UCSD-AML1 (cell line): Measurements from ENCODE around the gene CYB561.
"Not testable (repeated sequence)": the region's sequence is repeated elsewhere in the genome, so short reads cannot be mapped to it uniquely, and the experiment has no call there.

Experiments used
- DNase-seq: peaks from one replicate; lab custom pipeline; 2025; ENCODE audit not compliant: unreplicated experiment; lab: John Stamatoyannopoulos, UW

The CYB561 gene

DNA sequence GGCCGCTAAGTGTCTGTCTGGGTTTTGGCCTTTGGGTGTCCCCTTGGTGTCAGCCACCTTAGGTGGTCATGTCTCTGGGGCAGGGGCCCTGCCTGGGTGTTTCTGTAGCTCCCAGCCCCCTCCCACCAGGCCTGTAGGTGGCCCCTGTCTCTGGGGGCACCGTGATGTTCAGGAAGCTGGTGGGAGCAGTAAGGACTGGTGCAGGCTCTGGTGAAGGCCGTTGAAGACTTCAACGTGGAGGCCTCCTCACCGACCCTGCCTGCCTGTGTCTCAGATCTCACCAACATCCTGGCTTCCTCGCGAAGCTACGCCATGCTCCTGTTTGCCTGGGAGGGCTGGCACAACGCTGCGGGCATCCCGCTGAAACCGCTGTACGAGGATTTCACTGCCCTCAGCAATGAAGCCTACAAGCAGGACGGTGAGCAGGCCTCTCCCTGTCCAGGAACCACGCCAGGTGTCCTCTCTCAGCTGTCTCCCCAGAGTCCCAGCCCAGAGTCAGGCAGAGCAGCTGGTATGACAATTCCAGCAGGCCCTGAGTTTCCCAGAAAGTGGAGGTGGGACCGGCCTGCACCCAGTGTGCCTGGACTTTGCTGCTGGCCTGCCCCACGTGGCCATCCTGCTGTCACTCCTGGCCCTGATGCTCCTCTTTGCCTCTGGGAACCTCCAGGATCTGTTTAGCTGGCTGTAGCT is 33.5 kb upstream of the CYB561 start:
- DNase-seq = no peak

DNA sequence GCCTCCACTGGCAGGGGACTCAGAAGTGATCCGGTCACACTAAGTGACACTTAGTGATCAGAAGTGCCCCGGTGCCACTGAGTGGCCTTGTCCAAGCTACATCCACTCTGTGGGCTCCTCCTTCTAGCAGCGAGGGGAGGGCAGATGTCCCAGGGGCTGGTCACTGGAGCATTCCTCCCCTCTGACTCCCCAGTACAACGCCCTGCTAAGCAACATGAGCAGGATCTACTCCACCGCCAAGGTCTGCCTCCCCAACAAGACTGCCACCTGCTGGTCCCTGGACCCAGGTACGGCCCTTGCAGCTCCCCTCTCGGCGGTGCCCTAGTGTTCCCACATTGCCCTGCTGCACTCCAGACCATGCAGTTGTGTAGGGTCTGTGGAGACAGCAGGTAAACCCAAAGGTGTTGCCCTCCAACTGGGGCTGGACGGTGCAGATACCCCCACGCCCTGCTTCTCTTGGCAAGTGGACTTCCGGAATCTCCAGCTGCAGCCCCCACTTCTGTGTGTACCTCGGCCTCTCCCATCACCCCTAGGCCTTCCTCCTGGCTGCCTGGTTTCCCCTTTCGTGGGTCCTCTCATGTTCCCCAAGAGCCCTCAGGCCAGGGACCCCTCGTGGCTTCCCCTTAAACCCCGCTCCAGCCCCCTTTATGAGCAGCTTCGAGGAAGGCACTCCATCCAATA is 32.8 kb upstream of the CYB561 start:
- DNase-seq = peak; percentile 83

DNA sequence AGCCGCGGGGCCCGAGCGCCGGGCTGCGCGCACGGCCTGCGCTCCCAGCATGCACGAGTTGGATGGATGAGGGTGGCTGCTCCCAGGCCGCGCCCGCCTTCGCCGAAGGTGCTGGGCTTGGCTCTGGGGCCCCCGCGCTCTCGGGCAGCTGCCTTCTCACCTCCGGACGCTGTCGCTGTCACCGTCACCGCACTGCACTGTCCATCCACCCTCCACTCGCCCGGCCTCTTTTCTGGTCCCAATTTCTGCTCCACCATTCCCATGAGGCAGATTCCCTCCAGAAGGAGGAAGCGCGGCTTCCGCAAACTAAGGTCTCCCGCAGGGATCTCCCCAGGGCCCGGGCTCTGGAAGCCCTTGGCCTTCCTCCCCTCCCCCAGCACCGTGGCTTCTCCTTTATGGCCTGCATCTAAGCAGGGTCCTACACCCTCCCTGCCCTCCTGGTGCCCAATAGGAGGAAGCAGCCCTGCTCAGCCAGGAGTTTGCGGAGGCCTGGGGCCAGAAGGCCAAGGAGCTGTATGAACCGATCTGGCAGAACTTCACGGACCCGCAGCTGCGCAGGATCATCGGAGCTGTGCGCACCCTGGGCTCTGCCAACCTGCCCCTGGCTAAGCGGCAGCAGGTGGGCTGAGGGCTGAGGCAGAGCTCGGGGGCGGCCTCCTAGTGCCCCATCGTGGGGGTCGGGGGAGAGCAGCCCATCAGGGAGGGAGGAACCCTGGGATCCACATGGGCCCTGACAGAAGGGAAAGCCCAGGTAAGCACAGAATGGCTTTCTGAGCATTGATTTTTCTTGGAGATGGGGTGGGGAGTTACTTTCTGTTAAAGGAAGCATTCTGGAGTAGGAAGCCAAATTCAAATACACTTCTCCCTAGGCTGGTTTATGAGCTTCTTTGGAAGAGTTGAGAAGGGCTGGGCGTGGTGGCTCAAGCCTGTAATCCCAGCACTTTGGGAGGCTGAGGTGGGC is 31.7 kb upstream of the CYB561 start:
- peak; percentile 66 for DNase-seq

DNA sequence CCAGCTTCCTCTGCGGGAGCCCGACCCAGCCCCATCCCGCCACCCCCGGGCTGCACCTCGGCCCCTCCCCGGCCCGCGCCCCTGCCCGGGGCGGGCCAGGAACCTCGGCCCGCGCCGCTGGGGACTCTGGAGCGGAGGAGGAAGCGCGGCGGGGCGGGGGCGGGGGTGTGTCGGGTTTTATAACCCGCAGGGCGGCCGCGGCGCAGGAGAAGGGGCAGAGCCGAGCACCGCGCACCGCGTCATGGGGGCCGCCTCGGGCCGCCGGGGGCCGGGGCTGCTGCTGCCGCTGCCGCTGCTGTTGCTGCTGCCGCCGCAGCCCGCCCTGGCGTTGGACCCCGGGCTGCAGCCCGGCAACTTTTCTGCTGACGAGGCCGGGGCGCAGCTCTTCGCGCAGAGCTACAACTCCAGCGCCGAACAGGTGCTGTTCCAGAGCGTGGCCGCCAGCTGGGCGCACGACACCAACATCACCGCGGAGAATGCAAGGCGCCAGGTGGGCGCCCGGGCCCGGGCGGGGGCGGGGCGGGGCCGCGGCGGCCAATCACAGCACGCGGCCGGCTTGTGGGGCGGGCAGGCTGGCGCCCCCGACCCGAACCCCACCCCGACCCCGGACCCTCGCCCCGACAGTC is 30.9 kb upstream of the CYB561 start, which contains the start of gene ACE:
ACE (plus strand) TSS at position 208 of the 626 bp plus-strand sequence; CDS start at position 242, 34 bp downstream.
- DNase-seq = peak; percentile 75

DNA sequence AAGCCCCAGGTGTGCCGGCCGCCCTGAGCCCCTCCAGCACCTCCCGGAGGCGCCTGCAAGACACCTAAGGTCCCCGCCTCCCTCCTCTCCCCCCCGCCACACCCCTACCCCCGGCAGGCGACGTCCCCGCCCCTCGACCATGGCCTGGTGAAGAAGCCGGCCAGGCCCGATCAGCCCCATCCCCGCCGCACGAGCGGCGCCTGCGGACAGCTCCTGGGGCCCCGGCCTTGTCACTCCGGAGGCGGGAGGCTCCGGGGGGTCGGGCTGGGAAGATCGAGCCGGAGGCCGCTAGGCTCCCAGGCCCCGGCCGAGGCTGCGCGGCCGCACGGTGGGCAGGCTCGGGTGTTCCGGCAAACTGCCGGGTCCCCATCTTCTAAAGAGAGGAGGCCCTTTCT is 30.4 kb upstream of the CYB561 start:
- peak; percentile 69 for DNase-seq

DNA sequence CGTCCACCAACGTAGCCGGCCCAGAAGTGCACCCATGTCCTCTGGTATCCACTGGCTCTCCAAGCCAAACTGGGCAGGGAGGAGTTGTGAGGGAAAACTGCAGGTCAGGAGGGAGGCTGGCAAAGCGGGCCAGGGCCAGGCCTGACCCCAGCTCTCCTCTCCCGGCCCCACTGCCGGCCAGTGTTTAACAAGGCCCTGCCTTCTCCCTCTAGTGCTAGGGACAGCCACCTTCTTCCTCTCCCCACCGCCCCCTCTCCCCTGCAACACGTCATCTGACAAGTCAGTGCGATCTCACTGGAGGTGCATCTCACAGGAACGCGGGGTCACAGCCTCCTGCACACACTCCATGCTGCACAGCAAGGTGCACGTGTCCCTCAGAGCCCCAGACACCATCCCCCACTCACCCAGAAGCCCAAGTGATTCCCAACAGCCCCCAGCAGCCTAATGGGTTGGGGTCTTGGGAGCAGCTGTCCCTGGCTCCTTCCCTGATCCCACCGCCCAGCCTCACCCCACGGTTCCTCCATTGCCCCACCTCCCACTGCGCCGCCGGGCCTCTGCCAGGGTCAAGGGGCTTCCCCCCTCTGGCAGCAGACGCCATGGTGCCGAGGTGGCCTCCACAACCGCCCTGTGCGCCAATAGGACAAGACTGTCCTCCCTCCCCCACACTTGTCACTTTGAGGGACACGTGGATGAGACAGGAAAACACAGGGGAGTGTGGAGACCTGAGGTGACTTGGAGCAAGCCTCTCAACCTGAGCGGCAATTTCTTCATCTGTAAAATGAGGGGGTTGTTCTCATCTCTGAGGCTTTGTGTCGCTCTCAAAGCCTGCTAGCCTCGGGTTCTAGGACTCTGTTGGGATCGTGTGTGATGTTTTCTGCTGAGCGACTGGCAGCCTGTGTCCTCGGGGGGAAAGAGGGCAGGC is 29.6 kb upstream of the CYB561 start:
- peak; percentile 46 for DNase-seq

DNA sequence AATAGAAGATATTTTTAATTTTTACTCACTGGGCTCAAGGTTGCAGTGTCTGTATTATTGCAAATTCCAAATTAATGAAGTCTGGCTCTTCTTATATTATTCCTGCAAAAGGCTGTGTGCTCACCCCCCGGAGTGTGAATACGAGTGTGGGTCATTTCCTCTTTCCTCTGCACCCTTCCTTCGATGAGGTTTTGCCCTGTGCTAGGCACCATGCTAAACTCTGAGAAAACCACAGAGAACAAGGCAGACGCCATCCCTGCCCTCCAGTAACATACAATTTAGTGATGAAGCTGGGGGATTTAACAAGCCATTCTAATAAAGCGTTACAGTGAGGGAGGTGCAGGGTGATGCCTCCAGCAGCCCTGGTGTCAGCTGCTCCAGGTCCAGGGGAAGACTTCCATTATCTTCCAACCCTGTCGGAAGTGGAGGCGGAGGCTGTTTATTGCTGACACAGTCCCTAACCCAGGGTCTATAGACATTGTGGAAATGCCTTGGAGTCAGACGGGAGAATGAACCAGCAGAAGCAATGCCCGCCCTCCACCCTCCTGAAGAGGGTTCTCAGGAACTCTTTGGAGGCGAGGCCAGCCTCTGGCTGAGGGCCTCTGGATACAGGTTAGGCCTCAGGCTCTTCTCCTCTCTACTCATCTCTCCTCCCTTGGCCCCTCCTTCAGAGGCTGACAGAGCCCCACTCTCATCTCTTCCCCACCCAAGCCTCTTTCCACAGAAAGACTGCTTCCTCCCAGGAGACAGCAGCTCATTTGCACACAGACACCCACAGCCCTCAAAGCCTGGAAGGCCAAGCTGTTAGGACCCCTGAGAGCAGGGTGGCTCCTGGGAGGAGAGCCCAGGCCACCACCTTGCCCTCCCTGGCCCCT is 28.7 kb upstream of the CYB561 start:
- DNase-seq = no peak

DNA sequence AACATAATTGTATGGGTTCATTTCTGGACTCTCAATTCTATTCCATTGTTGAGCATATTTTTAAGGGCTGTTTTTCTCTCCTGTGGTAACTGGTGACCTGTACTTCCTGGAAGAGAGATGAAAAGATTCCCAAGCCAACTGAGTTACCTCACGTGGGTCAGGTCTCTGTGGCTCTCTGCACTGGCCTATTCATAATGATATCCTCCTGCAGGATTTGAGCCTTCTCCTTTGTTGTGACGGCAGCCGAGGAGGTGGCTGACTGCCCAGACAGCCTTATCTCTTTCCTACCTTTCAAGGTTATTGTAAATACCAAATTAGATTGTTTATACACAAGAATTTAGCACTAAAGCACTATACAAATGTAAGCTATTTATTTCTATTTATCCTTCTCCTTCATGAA is 28.1 kb upstream of the CYB561 start:
- DNase-seq = no peak

DNA sequence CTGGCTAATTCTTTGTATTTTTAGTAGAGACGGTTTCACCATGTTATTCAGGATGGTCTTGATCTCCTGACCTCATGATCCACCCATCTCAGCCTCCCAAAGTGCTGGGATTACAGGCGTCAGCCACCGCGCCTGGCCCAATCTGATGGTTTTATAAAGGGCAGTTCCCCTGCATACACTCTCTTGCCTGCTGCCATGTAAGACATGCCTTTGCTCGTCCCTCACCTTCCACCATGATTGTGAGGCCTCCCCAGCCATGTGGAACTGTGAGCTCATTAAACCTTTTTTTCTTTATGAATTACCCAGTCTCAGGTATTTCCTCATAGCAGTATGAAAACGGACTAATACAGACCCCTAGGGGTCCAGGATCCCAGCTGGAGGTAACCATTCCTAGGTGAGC is 22.0 kb upstream of the CYB561 start:
- not testable (repeated sequence) for DNase-seq

DNA sequence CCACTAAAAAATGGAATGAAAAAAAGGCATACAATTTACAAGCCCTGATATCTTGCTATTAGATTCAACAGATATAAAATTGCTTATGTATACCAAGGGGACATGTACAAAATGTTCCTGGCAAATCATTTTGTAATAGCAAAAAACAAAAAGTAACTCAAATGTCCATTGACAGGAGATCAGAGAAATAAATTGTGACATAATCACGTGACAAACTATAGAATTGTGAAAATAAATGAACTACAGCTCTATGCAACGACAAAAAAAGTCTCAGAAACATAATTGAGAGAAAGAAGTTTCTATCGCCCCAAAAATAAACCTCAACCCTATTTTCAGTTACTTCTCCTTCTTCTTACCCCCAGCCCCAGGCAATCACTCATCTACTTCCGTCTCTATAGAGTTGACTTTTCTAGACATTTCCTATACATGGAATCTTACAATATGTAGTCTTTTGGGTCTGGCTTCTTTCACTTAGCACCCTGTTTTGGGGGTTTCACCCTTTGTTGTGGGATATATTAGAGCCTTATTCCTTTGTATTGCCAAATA is 18.7 kb upstream of the CYB561 start:
- no peak for DNase-seq

GRCh38 chr17:63463771-63464170 is 17.7 kb upstream of the CYB561 start:
- DNase-seq = no peak

- no peak for DNase-seq
Observed at GRCh38 chr17:63460018-63460417, 13.9 kb upstream of the CYB561 start.

- DNase-seq = no peak
Observed at GRCh38 chr17:63458478-63458877, 12.4 kb upstream of the CYB561 start.

GRCh38 chr17:63455417-63455816 is 9.3 kb upstream of the CYB561 start:
- no peak for DNase-seq

- no peak for DNase-seq
Observed at GRCh38 chr17:63454915-63455314, 8.8 kb upstream of the CYB561 start.

DNA sequence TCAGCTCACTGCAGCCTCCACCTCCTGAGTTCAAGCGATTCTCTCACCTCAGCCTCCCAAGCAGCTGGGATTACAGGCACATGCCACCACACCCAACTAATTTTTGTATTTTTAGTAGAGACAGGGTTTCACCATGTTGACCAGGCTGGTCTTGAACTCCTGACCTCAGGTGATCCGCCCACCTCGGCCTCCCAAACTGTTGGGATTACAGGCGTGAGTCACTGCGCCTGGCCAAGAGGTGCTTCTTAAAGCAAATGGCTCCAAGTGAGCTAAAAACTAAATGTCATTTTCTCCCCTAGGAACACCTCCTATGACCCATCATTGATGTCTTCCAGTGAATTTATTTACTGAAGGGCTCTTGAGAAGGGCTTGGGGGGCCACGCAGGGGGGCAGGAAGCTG is 8.3 kb upstream of the CYB561 start:
- DNase-seq = not testable (repeated sequence)

DNA sequence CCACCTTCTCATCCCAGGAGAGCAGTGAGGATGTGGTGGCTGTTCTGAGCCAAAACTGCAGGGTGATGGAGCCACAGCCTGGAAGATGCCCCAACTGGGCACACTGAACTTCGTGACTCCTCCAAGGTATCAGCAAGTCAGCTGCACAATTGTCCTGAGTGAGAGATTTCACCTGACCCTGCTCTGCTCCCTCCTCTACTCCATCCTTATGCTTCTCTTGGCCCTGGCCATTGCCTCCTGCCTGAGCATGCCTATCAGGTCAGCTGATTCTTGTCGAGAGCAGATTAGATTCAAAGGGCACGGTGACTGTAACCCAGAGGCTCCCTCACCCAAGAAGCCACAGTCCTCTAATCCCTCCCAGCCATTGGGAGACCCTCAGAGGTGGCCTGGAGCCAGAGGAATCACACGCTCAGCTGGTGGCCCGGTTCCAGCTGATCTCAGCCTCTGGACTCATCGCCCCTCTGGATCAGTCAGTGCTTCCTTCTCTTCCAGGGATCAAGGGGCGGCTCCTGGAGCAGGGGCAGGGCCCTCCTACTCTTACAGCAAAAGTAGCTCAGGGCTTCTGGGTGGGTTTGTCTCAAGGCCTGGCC is 7.0 kb upstream of the CYB561 start:
- DNase-seq = no peak
